ENCODE results near the gene UTP15.

DNA sequence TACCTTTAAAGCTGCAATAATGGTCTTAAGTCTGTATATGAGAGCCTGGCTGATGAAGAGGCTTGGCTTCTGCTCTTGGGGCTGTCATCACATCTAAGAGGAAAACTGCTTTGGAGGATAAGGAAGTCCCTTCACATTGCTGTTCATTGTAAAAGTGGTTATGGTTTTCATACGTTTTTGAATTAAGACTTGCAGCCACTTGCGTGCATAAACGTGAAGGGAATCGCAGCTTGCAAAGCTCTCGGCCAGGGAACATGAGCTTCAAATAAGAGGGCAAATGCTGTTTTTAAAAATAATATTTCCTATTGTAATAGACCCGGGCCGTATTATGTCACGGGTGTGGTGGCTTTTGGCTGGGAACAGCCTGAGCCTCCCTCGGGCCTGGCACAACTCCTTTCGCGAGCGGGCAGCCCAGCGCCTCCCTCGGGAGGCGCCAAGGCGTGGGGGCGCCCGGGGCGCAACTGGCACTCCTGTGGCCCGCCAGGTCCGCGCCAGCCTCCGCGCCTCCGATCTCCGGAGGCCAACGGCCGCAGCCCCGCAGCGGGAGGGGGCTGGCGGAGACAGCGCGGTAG, 59.9 kb downstream of the UTP15 start:
- TF ChIP-seq, protein P1, sequence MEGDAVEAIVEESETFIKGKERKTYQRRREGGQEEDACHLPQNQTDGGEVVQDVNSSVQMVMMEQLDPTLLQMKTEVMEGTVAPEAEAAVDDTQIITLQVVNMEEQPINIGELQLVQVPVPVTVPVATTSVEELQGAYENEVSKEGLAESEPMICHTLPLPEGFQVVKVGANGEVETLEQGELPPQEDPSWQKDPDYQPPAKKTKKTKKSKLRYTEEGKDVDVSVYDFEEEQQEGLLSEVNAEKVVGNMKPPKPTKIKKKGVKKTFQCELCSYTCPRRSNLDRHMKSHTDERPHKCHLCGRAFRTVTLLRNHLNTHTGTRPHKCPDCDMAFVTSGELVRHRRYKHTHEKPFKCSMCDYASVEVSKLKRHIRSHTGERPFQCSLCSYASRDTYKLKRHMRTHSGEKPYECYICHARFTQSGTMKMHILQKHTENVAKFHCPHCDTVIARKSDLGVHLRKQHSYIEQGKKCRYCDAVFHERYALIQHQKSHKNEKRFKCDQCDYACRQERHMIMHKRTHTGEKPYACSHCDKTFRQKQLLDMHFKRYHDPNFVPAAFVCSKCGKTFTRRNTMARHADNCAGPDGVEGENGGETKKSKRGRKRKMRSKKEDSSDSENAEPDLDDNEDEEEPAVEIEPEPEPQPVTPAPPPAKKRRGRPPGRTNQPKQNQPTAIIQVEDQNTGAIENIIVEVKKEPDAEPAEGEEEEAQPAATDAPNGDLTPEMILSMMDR (conservative IDR thresholded peaks at IDR 0.05; ENCODE audit: low read depth, low read length) = no peak
- TF ChIP-seq MXI1 (IDR thresholded peaks at IDR 0.05; ENCODE audit: borderline replicate concordance, low read depth, low read length) (no peak), POLR2A (IDR thresholded peaks at IDR 0.05; ENCODE audit: low read depth, low read length) (no peak), MAFK (IDR thresholded peaks at IDR 0.05; ENCODE audit: low read depth, low read length) (no peak), RFX5 (IDR thresholded peaks at IDR 0.05; ENCODE audit: low read depth, low read length) (no peak), CEBPB (IDR thresholded peaks at IDR 0.05; ENCODE audit: low read depth, low read length) (no peak), MAZ (IDR thresholded peaks at IDR 0.05; ENCODE audit: borderline replicate concordance, low read depth, low read length) (no peak), NFE2L2 (IDR thresholded peaks at IDR 0.05; ENCODE audit: low read depth, low read length) (no peak)
- TF ChIP-seq, protein P2, sequence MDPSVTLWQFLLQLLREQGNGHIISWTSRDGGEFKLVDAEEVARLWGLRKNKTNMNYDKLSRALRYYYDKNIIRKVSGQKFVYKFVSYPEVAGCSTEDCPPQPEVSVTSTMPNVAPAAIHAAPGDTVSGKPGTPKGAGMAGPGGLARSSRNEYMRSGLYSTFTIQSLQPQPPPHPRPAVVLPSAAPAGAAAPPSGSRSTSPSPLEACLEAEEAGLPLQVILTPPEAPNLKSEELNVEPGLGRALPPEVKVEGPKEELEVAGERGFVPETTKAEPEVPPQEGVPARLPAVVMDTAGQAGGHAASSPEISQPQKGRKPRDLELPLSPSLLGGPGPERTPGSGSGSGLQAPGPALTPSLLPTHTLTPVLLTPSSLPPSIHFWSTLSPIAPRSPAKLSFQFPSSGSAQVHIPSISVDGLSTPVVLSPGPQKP (IDR thresholded peaks at IDR 0.05; ENCODE audit: borderline replicate concordance, low read depth, low read length) = no peak

All from IMR-90 (cell line).